Measurements from ENCODE around the gene OLFML1.

Gene OLFML1

DNA sequence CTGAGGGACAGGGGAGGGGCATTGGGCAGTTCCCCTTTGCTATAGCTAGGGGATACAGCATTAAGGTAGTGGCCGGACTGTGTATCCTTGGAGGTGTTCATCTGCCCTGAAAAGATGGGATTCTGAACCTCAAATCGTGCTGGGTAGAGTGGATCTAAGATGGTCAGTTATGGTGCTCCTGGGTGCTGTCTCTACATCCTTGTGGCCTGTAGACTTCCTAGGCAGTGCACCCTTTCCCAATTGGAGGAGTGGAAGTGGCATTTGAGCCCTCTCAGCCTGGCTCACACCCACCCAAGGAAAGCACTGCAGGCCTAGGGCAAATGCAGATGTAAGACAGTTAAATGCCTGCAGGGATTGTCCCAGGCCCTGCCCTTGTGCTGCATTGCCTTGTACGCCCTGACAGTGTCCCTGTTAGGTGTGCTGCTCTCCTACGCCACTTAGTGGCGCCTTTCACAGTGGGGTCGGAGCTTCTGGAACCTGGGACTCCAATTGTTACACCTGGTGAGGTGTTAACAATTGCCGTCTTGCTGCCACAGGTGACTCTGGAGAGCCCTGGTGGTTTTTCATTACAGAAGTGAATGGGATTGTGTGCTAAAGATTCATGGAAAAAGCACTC is 63.5 kb downstream of the OLFML1 start:
- TF ChIP-seq, protein P1, sequence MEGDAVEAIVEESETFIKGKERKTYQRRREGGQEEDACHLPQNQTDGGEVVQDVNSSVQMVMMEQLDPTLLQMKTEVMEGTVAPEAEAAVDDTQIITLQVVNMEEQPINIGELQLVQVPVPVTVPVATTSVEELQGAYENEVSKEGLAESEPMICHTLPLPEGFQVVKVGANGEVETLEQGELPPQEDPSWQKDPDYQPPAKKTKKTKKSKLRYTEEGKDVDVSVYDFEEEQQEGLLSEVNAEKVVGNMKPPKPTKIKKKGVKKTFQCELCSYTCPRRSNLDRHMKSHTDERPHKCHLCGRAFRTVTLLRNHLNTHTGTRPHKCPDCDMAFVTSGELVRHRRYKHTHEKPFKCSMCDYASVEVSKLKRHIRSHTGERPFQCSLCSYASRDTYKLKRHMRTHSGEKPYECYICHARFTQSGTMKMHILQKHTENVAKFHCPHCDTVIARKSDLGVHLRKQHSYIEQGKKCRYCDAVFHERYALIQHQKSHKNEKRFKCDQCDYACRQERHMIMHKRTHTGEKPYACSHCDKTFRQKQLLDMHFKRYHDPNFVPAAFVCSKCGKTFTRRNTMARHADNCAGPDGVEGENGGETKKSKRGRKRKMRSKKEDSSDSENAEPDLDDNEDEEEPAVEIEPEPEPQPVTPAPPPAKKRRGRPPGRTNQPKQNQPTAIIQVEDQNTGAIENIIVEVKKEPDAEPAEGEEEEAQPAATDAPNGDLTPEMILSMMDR (conservative IDR thresholded peaks at IDR 0.05; ENCODE audit: control insufficient read depth, insufficient read depth, low read depth, low read length), result no peak
- no peak overlapping the region for H3K4me3 ChIP-seq (ENCODE audit: control insufficient read depth, low read depth, low read length)
- no peak for DNase-seq (ENCODE audit: low read depth)

DNA sequence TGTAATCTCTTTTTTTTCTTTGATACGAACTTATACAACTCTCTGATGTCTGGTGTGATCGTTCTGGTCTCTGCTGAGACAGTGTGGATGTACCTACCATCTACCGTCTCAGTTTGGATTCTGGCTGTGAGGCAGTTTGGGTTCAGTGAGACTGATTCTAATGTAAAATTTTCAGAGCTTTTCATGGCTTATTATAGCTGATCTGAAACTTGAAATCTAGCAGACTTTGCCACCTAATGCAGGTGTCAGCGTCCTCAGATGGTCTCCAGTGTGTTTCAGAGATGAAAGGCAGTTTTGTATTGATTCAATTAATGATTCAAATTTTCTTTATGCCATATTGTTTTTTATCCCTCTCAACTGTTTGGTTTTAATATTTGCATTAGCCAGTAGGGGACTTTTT is 64.4 kb downstream of the OLFML1 start:
- DNase-seq (ENCODE audit: low read depth), result no peak
- H3K4me3 ChIP-seq (ENCODE audit: control insufficient read depth, low read depth, low read length), result no peak overlapping the region
- TF ChIP-seq, protein P1 (conservative IDR thresholded peaks at IDR 0.05; ENCODE audit: control insufficient read depth, insufficient read depth, low read depth, low read length), result no peak

DNA sequence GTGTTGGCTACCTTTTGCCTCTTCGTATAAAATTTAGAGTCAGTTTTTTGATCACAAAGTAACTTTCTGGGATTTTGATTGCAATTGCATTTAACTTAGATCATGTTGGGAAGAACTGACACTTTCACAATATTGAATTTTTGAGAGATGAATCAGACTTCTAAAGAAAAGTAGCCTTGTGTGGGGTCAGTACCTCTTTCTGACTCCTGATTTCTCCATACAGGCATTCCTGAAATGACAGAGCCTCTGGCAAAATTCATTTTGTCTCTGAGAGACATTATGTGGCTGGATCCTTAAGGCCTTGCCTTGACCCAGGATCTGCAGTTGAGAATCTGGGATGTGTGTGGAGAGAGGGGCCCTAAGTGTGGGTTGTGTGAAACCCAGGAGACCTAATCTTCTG is 66.3 kb downstream of the OLFML1 start:
- TF ChIP-seq, protein P1 (conservative IDR thresholded peaks at IDR 0.05; ENCODE audit: control insufficient read depth, insufficient read depth, low read depth, low read length), result no peak
- DNase-seq (ENCODE audit: low read depth), result peak; percentile 70
- no peak overlapping the region for H3K4me3 ChIP-seq (ENCODE audit: control insufficient read depth, low read depth, low read length)

DNA sequence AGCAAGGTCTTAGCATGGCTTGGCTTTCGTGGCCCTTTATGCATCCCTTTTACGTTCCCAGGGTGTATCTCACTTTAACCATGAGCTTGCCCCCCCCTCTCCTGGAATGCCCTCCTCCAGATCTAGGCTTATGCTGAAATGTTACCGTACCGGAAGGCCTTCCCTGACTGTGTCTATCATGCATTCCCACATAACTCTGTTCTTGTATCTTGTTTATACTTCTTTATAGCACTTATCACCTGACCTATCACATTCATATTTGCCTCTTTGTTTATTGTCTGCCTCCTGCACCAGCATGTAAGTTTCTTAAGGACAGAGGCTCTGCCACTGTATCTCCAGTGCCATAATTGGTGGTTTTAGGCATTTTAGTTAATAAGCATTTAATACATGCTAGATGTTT is 67.4 kb downstream of the OLFML1 start:
- DNase-seq (ENCODE audit: low read depth), result no peak
- H3K4me3 ChIP-seq (ENCODE audit: control insufficient read depth, low read depth, low read length), result no peak overlapping the region
- TF ChIP-seq, protein P1 (conservative IDR thresholded peaks at IDR 0.05; ENCODE audit: control insufficient read depth, insufficient read depth, low read depth, low read length), result no peak

DNA sequence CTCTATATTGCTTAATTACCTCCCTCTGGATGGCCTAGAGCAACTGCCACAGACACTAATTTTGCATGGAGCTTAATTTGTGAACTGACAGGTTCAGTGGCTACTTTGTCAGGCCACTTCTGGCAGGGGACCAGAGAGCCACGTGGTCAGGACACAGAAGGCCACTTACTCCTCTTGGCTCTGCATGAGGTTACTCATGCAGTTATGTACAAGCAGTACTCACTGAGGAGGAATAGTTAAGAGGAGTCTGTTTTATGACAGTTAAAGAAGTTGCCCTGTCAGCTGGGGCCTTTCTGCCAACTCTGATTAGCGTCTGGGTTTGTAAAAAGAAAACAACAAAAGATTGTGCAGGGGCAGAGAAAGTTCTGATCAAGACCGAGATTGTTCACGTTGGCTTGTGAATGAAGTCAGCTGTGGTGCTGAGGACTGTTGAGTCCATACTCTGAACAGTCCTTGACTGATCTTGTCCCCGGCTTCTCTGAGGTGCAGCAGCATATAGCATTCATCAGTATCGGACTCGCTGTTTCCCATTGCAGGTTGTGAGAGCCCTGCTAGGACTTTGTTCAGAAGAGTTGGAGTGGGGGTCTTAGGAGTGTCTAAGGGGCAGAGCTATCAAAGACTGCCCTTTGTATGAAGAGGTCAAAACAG is 69.9 kb downstream of the OLFML1 start:
- no peak overlapping the region for H3K4me3 ChIP-seq (ENCODE audit: control insufficient read depth, low read depth, low read length)
- DNase-seq (ENCODE audit: low read depth), result peak; percentile 42
- TF ChIP-seq, protein P1 (conservative IDR thresholded peaks at IDR 0.05; ENCODE audit: control insufficient read depth, insufficient read depth, low read depth, low read length), result no peak

DNA sequence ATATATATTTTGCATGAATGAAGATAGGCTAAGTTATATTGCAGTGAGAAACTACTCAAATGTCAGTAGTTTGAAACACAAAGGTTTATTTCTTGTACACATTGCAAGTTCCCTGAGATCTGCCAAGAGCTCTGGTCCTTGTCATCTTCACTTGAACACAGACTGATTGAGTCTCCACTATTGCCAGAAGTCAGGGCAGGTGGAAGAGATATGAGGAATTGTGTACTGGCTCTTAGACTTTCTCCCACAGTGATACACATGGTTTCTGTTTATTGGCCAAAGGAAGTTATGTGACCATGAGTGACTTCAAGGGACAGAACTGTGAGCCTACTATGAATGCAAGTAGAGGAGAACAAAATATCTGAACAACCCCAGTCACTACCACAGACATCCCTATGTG is 72.7 kb downstream of the OLFML1 start:
- TF ChIP-seq, protein P1 (conservative IDR thresholded peaks at IDR 0.05; ENCODE audit: control insufficient read depth, insufficient read depth, low read depth, low read length), result no peak
- H3K4me3 ChIP-seq (ENCODE audit: control insufficient read depth, low read depth, low read length), result no peak overlapping the region
- DNase-seq (ENCODE audit: low read depth), result no peak
